ENCODE measurements around the gene CAPN5.
"Not testable (repeated sequence)": the region's sequence is repeated elsewhere in the genome, so short reads cannot be mapped to it uniquely, and the experiment has no call there.

The CAPN5 gene

DNA sequence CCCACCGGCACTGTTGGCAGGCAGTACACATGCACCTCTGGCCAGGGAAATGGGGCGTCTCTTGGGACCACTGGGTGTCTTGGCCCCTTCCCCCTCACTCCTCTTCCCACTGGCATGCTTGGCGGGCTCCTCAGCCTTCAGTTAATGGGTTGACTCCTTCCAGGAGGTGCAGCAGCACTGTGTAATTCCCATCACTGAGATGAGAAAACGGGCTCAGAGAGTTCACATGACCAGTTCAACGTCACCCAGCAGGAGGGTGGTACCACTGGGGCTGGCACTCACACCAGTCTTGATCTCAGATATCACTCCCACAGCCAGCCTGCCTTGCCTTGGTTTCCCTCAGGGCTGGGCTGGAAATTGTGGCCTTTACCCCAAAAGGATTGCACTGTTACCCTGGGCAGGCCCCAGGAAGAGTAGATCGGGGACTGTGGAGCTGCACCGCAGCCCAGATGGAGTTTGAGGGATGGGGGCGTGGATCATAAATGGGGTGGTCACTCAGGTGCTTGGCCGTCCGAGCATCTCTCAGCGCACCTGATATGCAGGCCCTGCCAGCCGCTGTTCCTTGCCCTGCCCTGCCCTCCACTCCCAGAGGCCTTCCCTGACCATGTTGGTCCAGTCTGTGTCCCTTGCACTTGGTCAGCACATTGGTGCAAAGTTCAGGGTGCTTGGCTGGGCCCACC lies 16.9 kb downstream of the CAPN5 start:
- no peak for DNase-seq (ENCODE audit: low read depth)

GRCh38 chr11:77084581-77085191 lies 17.9 kb downstream of the CAPN5 start:
- no peak for DNase-seq (ENCODE audit: low read depth)

- no peak for DNase-seq (ENCODE audit: low read depth)
Observed at GRCh38 chr11:77085652-77086051, 18.9 kb downstream of the CAPN5 start.

- DNase-seq (ENCODE audit: low read depth), result no peak
Observed at GRCh38 chr11:77086521-77087472, 20.0 kb downstream of the CAPN5 start.

- DNase-seq (ENCODE audit: low read depth), result no peak
Observed at GRCh38 chr11:77087723-77088225, 21.0 kb downstream of the CAPN5 start.

GRCh38 chr11:77088236-77089003 lies 21.6 kb downstream of the CAPN5 start:
- no peak for DNase-seq (ENCODE audit: low read depth)

DNA sequence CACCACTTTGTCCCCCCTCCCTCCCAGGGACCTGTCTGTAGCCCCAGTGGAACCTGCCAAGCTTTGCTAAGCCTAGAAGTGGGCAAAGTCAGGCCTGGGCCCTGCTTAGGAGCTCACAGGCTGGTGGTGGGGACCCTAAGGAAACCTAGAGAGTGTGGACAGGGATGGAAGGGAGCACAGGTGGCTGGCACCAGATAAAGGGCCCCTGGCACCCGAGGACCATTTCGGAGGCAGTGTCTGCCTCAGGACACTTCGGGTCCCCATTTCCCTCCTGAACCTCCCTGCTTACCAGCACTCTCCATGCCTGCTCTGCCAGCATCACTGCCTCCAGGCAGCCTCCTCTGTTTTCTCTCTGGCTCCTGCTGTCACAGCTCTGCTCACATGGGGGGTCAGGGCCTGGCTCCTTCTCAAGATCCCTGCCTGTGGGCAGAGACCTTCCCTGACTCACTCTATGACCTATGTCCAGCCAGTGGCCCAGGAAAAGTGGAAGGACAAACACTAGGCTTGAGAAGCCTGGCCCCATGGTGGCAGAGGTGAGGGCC lies 22.3 kb downstream of the CAPN5 start:
- DNase-seq (ENCODE audit: low read depth), result no peak

- no peak for DNase-seq (ENCODE audit: low read depth)
Observed at GRCh38 chr11:77090046-77090372, 23.2 kb downstream of the CAPN5 start.

DNA sequence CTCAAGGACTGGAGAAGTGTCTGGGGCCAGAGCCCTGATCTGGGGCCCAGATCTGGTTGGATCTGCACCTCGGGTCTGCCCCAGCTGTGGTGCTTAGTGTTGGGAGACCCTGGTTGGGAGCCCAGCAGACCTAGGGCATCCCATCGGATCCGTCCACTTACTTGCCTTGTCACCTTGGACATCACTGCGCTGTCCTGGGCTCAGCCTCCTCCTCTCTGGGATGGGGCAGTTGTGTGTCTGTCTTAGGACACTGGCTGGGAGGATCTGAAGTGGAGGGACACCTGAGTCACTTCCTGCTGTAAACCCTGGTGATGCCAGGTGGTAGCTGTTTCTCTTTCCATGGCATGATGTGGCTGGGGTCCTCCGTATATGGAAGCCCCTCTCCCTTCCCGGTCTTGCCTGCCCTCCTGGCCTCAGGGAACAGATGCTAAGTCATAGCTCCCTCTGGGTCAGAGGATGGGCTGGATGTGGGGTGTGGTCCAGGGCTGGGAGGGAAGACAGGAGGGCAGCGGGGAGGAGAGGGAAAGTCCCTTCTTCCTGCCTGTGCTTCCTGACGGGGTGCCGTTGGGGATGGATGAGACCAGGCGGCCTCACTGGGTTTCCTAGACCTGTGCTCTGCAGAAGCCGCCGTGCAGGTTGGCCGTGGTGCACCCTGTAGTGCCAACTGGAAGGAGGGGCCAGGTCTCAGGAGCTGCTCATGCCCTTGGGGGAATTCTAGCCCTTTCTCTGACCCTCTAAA lies 23.8 kb downstream of the CAPN5 start:
- no peak for DNase-seq (ENCODE audit: low read depth)

GRCh38 chr11:77091146-77091940 lies 24.6 kb downstream of the CAPN5 start:
- no peak for DNase-seq (ENCODE audit: low read depth)

DNA sequence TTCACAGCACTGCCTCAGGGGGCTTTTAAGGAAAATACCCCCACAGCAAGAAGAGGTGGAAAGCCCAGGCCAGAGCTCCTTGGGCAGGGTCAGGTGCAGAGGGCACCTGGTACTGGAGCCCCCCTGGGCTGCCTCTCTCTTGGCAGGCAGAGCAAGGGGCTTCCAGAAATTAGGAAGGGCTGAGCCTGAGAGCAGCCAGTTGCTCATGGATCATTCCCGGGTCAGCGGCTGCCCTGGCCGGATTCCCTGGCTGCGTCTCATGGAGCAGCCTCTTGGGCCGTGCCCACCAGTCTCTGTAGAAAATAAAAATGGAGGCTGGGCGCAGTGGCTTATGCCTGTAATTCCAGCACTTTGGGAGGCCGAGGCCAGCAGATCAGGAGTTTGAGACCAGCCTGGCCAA lies 25.6 kb downstream of the CAPN5 start:
- DNase-seq (ENCODE audit: low read depth), result no peak

- no peak for DNase-seq (ENCODE audit: low read depth)
Observed at GRCh38 chr11:77093056-77093891, 26.5 kb downstream of the CAPN5 start.

- DNase-seq (ENCODE audit: low read depth), result no peak
Observed at GRCh38 chr11:77093987-77094840, 27.4 kb downstream of the CAPN5 start.

- no peak for DNase-seq (ENCODE audit: low read depth)
Observed at GRCh38 chr11:77094841-77095365, 28.1 kb downstream of the CAPN5 start.

GRCh38 chr11:77095551-77096490 lies 29.1 kb downstream of the CAPN5 start:
- no peak for DNase-seq (ENCODE audit: low read depth)

GRCh38 chr11:77096591-77097019 lies 29.8 kb downstream of the CAPN5 start:
- no peak for DNase-seq (ENCODE audit: low read depth)

DNA sequence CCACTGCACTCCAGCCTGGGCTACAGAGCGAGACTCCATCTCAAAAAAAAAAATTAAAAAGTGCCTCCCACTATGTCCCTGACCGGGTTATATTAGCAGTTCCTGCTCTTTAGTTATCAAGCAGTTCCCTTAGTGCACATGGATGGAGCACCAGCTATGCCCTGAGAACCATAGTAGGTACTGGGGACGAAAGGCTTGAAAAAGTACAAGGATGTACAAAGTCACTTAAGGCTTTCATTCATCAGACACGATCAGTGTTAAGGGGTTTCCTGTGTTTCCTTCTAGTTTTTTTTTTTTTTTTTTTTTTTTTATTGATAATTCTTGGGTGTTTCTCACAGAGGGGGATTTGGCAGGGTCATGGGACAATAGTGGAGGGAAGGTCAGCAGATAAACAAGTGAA lies 30.4 kb downstream of the CAPN5 start:
- not testable (repeated sequence) for DNase-seq (ENCODE audit: low read depth)
